ENCODE data around the gene SMIM22. TPM values are rescaled to one million over a fixed set of nuclear protein-coding genes. Genes with fewer than 3 reads are reported as not detected.

SMIM22 gene
- total RNA-seq, 1 experiment from 2014 or later, result 3.3 TPM

DNA sequence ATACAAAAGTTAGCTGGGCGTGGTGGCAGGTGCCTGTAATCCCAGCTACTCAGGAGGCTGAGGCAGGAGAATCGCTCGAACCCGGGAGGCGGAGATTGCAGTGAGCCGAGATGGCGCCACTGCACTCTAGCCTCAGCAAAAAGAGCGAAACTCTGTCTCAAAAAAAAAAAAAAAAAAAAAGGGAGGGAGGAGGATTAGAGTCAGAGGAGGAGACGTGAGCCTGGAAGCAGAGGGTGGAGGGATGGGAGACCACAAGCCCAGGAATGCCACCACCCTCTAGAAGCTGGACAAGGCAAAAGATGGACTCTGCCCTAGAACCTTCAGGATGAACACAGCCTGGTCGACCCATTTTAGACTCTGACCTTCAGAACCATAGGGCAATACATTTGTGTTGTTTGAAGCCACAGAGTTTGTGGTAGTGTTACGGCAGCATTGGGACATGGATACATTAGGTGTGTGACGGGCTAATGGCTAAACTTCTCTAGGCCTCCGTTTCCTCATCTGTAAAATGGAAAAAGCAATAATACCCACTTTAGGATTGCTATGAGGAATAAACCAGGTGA lies 2.1 kb upstream of the SMIM22 start:
- ChIA-PET POLR2A (interaction anchor here (1.1 kb wide), 1 partner anchor 10 kb away, joined by 3 read pairs; no protein-coding TSS in a partner anchor), RAD21 (ENCODE audit: low non-redundant PET in 1 of 2, low total read pairs in 2 of 2, uncharacterized antibody in 2 of 2, unreplicated experiment in 2 of 2) (no interaction called here)

More for the DNA sequence above, 2.1 kb upstream of the SMIM22 start:
- no peaks in the 10 kb centered on the region for H4K20me1 ChIP-seq (ENCODE audit: insufficient read depth)
- no peak for TF ChIP-seq TCF7L2 (IDR thresholded peaks at IDR 0.05; ENCODE audit: borderline replicate concordance, extremely low read depth, insufficient read depth, insufficient read length)
- TF ChIP-seq EZH2 (IDR thresholded peaks at IDR 0.05), result no peak
- no peak for TF ChIP-seq JUND (IDR thresholded peaks at IDR 0.05)
- TF ChIP-seq EZH2phosphoT487 (IDR thresholded peaks at IDR 0.05; ENCODE audit: borderline replicate concordance), result no peak
- no peak for TF ChIP-seq CBX3 (IDR thresholded peaks at IDR 0.05; ENCODE audit: low read depth)
- no peak for TF ChIP-seq ZNF274 (IDR thresholded peaks at IDR 0.05; ENCODE audit: low read depth, low read length)
- TF ChIP-seq POLR2AphosphoS5 (IDR thresholded peaks at IDR 0.05; ENCODE audit: low read depth, low read length), result no peak
- TF ChIP-seq ELF1 (IDR thresholded peaks at IDR 0.05; ENCODE audit: borderline replicate concordance, low read depth), result no peak
- TF ChIP-seq ZFX (IDR thresholded peaks at IDR 0.05), result no peak
- TF ChIP-seq, protein P1, sequence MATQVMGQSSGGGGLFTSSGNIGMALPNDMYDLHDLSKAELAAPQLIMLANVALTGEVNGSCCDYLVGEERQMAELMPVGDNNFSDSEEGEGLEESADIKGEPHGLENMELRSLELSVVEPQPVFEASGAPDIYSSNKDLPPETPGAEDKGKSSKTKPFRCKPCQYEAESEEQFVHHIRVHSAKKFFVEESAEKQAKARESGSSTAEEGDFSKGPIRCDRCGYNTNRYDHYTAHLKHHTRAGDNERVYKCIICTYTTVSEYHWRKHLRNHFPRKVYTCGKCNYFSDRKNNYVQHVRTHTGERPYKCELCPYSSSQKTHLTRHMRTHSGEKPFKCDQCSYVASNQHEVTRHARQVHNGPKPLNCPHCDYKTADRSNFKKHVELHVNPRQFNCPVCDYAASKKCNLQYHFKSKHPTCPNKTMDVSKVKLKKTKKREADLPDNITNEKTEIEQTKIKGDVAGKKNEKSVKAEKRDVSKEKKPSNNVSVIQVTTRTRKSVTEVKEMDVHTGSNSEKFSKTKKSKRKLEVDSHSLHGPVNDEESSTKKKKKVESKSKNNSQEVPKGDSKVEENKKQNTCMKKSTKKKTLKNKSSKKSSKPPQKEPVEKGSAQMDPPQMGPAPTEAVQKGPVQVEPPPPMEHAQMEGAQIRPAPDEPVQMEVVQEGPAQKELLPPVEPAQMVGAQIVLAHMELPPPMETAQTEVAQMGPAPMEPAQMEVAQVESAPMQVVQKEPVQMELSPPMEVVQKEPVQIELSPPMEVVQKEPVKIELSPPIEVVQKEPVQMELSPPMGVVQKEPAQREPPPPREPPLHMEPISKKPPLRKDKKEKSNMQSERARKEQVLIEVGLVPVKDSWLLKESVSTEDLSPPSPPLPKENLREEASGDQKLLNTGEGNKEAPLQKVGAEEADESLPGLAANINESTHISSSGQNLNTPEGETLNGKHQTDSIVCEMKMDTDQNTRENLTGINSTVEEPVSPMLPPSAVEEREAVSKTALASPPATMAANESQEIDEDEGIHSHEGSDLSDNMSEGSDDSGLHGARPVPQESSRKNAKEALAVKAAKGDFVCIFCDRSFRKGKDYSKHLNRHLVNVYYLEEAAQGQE (IDR thresholded peaks at IDR 0.05; ENCODE audit: low read depth), result no peak
- no peak for TF ChIP-seq POLR2A (IDR thresholded peaks at IDR 0.05; ENCODE audit: borderline replicate concordance, extremely low read depth, insufficient read depth, insufficient read length)
- no peak for TF ChIP-seq CEBPB (IDR thresholded peaks at IDR 0.05; ENCODE audit: low read depth)
- TF ChIP-seq, protein P2, sequence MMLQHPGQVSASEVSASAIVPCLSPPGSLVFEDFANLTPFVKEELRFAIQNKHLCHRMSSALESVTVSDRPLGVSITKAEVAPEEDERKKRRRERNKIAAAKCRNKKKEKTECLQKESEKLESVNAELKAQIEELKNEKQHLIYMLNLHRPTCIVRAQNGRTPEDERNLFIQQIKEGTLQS (IDR thresholded peaks at IDR 0.05), result no peak
- TF ChIP-seq SIN3A (IDR thresholded peaks at IDR 0.05; ENCODE audit: low read depth), result no peak
- no peak for TF ChIP-seq EGR1 (IDR thresholded peaks at IDR 0.05; ENCODE audit: low read depth)
- no peak for TF ChIP-seq FOSL1 (IDR thresholded peaks at IDR 0.05; ENCODE audit: low read depth)
- TF ChIP-seq, protein P3, sequence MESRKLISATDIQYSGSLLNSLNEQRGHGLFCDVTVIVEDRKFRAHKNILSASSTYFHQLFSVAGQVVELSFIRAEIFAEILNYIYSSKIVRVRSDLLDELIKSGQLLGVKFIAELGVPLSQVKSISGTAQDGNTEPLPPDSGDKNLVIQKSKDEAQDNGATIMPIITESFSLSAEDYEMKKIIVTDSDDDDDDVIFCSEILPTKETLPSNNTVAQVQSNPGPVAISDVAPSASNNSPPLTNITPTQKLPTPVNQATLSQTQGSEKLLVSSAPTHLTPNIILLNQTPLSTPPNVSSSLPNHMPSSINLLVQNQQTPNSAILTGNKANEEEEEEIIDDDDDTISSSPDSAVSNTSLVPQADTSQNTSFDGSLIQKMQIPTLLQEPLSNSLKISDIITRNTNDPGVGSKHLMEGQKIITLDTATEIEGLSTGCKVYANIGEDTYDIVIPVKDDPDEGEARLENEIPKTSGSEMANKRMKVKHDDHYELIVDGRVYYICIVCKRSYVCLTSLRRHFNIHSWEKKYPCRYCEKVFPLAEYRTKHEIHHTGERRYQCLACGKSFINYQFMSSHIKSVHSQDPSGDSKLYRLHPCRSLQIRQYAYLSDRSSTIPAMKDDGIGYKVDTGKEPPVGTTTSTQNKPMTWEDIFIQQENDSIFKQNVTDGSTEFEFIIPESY (IDR thresholded peaks at IDR 0.05; ENCODE audit: extremely low read depth, insufficient replicate concordance, low read length), result no peak
- no peak for TF ChIP-seq YY1 (IDR thresholded peaks at IDR 0.05; ENCODE audit: extremely low read depth, insufficient replicate concordance, low read depth, low read length)
- TF ChIP-seq, protein P4, sequence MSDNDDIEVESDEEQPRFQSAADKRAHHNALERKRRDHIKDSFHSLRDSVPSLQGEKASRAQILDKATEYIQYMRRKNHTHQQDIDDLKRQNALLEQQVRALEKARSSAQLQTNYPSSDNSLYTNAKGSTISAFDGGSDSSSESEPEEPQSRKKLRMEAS (IDR thresholded peaks at IDR 0.05), result no peak
- TF ChIP-seq RAD21 (IDR thresholded peaks at IDR 0.05; ENCODE audit: low read depth), result no peak
- DNase-seq (ENCODE audit: low read depth, low spot score), result no peak
- H3K9me2 ChIP-seq (ENCODE audit: insufficient read depth), result no peaks in the 10 kb centered on the region
- ATAC-seq, result no peak
- no peak overlapping the region for H2AFZ ChIP-seq (ENCODE audit: low read depth, low read length, poor library complexity, severe bottlenecking)
- H3K4me1 ChIP-seq (ENCODE audit: control insufficient read depth in 1 of 2, insufficient read depth in 2 of 2, low read length in 2 of 2), result peaks cover 6 to 7% of the 10 kb centered on the region in 2 experiments
- no peak overlapping the region for H3K9ac ChIP-seq (ENCODE audit: low read length)
- H3K4me2 ChIP-seq (ENCODE audit: low read length), result no peak overlapping the region
- no peaks in the 10 kb centered on the region for H3K79me2 ChIP-seq (ENCODE audit: insufficient read depth, low read length)
- BruUV-seq (replicated peaks), result no TSS peak
- no peaks in the 10 kb centered on the region for H3K9me3 ChIP-seq (ENCODE audit: control insufficient read depth in 1 of 2, insufficient read depth in 1 of 2, low read depth in 1 of 2, low read length in 2 of 2)
- H3K27me3 ChIP-seq (ENCODE audit: insufficient read depth, low read length), result no peaks in the 10 kb centered on the region
- H3K36me3 ChIP-seq (ENCODE audit: control insufficient read depth in 1 of 2, insufficient read depth in 2 of 2, low read length in 2 of 2), result no peaks in the 10 kb centered on the region
- H3K27ac ChIP-seq (ENCODE audit: low read depth, low read length), result no peak overlapping the region
- intact Hi-C loops (cut with micrococcal nuclease), result no loop called here
- H3K4me3 ChIP-seq (replicated peaks in 1 of 2; ENCODE audit: low read depth in 1 of 2, low read length in 2 of 2), result no peak overlapping the region
- CTCF ChIA-PET, result no interaction called here
